Psoas muscle (tissue), 8 donors: ENCODE measurements around the gene RNF149. TPM values are rescaled to one million over a fixed set of nuclear protein-coding genes. Genes with fewer than 3 reads are reported as not detected.
"Not testable (repeated sequence)": the region's sequence is repeated elsewhere in the genome, so short reads cannot be mapped to it uniquely, and the experiment has no call there.

Experiments used
- ATAC-seq, 4 donors: fragments of 200-7000 bp; cut with Tn5 transposase; one replicate each; pipeline ENCODE4 v1.9.1; 2020; ENCODE audit warnings: moderate library complexity in 3 of 4, mild to moderate bottlenecking in 2 of 4
- DNase-seq, 2 donors: peaks; one replicate each; pipeline ENCODE4 v3.0.0-alpha.2; 2020
- H3K27ac ChIP-seq: fragments of 200-600 bp; one replicate; pipeline ENCODE4 v1.8.0; 2022
- H3K27me3 ChIP-seq, 3 donors: fragments of 200-600 bp in 1 of 3; one replicate each; pipeline versions ENCODE4 v1.6.1 to v1.8.0; 2013 to 2022; ENCODE audit warnings: low read length in 2 of 3, mild to moderate bottlenecking in 2 of 3, moderate library complexity in 1 of 3; ENCODE audit not compliant: insufficient read depth in 3 of 3
- H3K36me3 ChIP-seq, 2 donors: fragments of 200-600 bp in 1 of 2; one replicate each; pipeline versions ENCODE4 v1.6.1 to v1.8.0; 2013 to 2022; ENCODE audit warnings: low read depth in 1 of 2, mild to moderate bottlenecking in 1 of 2, moderate library complexity in 1 of 2; ENCODE audit not compliant: insufficient read depth in 1 of 2
- H3K4me1 ChIP-seq: fragments of 200-600 bp; one replicate; pipeline ENCODE4 v1.8.0; 2022
- H3K4me3 ChIP-seq: fragments of 200-600 bp; one replicate; pipeline ENCODE4 v1.8.0; 2022; ENCODE audit warnings: mild to moderate bottlenecking
- H3K9me3 ChIP-seq: fragments of 200-600 bp; one replicate; pipeline ENCODE4 v1.8.0; 2022
- WGBS, 3 donors: extraction: QIAGEN DNeasy Blood & Tissue Kit; methylation state at CpG; one replicate each; pipeline versions ENCODE4 v1.1.6 to v1.1.7; 2013; 5-methylcytosine and 5-hydroxymethylcytosine counted together
- intact Hi-C, 2 donors: fragments of 100-400 bp; cut with DNase I; formaldehyde crosslinking; loops; one replicate each; pipeline versions ENCODE4 v1.11.0 to v1.14.2; 2022
- polyA plus RNA-seq, 3 donors: library from polyadenylated mRNA; stranded (reverse); fragments of 200-250 nt; gene quantifications; one replicate each; pipeline ENCODE4 v1.2.3, GENCODE V29; 2013
- total RNA-seq, 4 donors: library from RNA; stranded (reverse); fragmentation: NEBNext Ultra II Directional in 2 of 4; extraction: Animal tissue kit (Norgen Biotek cat#: 25700) in 2 of 4; gene quantifications; one replicate each; pipeline versions ENCODE4 v1.2.1 to v1.2.4, GENCODE V29; 2021 to 2023
- TF ChIP-seq, protein P1 (sequence below): fragments of 200-600 bp; IDR thresholded peaks from one replicate; pipeline ENCODE4 v1.8.0; 2022; ENCODE audit warnings: antibody characterized with exemption
- donor health status: healthy with polysubstance abuse.
- donor health status: DM: no; HTN: no; CAD: no; lungs with moderate emphysema.
- donor health status: Bipolar disorder and iron deficiency.
- donor health status: healthy.
- donor health status: DM: yes; HTN: yes; CAD: no.
- donor health status: DM: no; HTN: no; CAD: no.
- donor health status: DM: no; HTN: no; CAD: no.
- donor health status: DM: yes; HTN: yes; CAD: no.

RNF149 gene
- total and polyA plus RNA-seq, 7 donors = 10.7 to 23.7 (median 19.2) TPM

DNA sequence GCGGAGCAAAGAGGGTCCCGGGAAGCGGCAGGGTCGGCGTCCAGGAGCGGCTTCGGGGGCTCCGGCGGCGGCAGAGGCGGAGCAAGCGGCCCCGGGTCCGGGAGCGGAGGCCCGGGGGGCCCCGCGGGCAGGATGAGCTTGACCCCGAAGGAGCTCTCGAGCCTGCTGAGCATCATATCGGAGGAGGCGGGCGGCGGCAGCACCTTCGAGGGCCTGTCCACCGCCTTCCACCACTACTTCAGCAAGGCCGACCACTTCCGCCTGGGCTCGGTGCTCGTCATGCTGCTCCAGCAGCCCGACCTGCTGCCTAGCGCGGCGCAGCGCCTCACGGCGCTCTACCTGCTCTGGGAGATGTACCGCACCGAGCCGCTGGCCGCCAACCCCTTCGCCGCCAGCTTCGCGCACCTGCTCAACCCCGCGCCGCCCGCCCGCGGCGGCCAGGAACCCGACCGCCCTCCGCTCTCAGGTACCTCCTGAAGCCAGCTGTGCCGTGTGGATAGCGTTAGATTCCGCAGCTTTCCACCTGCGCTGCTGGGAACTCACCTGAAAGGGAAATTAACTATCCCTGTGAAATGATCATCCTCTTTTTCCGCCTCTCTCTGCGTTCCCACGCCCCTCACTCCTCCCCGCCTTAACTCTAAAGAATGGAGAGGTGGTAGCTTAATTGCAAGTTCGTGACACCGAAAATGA, 55.3 kb downstream of the RNF149 start:
- Histone ChIP-seq H3K4me1 (peaks cover 24% of the 10 kb centered on the region), H3K36me3 (peaks cover 0 to 16% of the 10 kb centered on the region in 2 donors), H3K27ac (peak overlapping the region; percentile 99), H3K9me3 (no peaks in the 10 kb centered on the region), H3K4me3 (peak overlapping the region; percentile 100), H3K27me3 (no peaks in the 10 kb centered on the region)
- WGBS, 3 donors = 1% methylated on average over 49 to 65 of the region's 65 CpGs
- DNase-seq = peak; percentile 63 to 83
- intact Hi-C loops = loop anchor here (2.0 to 5.0 kb wide), 2 partner anchors 54 kb away; partner anchors contain the start of gene RNF149 (in 1 of the 2)
- TF ChIP-seq, protein P1, sequence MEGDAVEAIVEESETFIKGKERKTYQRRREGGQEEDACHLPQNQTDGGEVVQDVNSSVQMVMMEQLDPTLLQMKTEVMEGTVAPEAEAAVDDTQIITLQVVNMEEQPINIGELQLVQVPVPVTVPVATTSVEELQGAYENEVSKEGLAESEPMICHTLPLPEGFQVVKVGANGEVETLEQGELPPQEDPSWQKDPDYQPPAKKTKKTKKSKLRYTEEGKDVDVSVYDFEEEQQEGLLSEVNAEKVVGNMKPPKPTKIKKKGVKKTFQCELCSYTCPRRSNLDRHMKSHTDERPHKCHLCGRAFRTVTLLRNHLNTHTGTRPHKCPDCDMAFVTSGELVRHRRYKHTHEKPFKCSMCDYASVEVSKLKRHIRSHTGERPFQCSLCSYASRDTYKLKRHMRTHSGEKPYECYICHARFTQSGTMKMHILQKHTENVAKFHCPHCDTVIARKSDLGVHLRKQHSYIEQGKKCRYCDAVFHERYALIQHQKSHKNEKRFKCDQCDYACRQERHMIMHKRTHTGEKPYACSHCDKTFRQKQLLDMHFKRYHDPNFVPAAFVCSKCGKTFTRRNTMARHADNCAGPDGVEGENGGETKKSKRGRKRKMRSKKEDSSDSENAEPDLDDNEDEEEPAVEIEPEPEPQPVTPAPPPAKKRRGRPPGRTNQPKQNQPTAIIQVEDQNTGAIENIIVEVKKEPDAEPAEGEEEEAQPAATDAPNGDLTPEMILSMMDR = no peak
- ATAC-seq = peak; percentile 68 to 78 (median 72)

DNA sequence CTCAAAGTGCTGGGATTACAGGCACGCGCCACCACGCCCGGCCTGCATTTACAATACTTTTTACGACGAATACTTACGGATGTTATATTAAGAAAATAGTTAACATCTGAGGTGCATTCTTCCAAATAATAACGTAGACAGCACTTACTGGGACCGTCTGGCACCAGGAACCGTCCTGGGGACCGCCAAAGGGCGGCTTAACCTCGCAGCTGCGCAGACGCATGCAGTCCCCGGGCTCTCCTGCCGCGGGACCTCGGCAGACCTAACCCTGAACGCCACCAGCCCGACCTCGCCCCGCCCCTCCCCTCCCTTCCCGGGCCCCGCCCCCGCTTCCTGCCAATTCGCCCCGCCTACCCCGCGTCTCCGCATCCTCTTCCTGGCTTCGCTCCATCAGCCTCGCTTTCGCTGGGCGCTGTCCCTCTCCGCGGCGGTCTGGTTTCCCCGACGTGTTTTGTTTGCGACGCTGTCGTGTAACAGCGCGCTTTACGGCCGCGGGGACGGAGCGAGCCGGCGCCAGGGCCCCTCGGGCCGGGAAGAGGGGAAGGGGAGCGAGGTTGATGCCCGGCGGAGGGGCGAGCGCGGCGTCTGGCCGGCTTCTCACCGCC, 56.0 kb downstream of the RNF149 start, which contains the start of gene CNOT11:
Gene CNOT11 (plus strand): TSS at position 479 of the 605 bp plus-strand sequence. CDS start 79 bp downstream, at position 558.
- ATAC-seq (peak; percentile 94 to 95 (median 94)), DNase-seq (peak; percentile 100)
- TF ChIP-seq, protein P1 = no peak
- Histone ChIP-seq H3K27ac (peak within 1 kb of the TSS; percentile 99), H3K27me3 (no peaks in the 10 kb centered on the region), H3K36me3 (peaks cover 0 to 10% of the 10 kb centered on the region in 2 donors), H3K4me3 (peak within 1 kb of the TSS; percentile 100), H3K9me3 (no peaks in the 10 kb centered on the region), H3K4me1 (peaks cover 24% of the 10 kb centered on the region)
- WGBS, 3 donors = 1% methylated on average over 45 to 63 of the region's 63 CpGs
- intact Hi-C loops = loop anchor here (2.0 to 5.0 kb wide), 2 partner anchors 54 to 55 kb away; partner anchors contain the start of gene RNF149 (in 1 of the 2)

DNA sequence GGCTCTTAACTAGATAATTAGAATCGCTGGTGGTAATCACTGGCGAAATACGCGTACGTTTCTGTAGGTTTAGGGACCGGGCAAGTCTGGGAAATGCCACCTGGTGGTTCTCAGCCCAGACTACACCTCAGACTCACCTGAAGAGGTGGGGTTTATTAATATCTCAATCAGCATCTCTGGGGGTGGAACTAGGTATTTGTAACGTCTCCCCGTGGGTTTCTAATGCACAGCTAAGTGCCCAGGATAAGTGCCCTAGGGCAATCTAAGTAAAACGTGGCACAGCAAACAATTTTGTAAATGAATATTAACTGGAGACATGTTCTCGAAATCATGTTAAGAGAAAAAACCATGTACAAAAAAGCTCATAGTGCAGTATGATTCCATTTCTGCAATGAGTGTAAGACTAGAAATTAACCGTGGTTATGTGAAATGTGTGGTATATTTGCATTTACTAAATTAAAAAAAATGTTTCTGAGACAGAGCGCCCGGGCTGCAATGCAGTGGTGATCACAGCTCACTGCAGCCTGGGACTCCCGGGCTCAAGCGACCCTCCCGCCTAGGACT, 56.6 kb downstream of the RNF149 start:
- TF ChIP-seq, protein P1 = peak; percentile 2
- 43 to 46% (median 44%) methylated on average over 16 of the region's 16 CpGs for WGBS, 3 donors
- H3K9me3 ChIP-seq = no peaks in the 10 kb centered on the region
- peaks cover 24% of the 10 kb centered on the region for H3K4me1 ChIP-seq
- H3K36me3 ChIP-seq = peaks cover 0 to 7% of the 10 kb centered on the region in 2 donors
- peak overlapping the region; percentile 99 for H3K27ac ChIP-seq
- intact Hi-C loops = loop anchor here (2.0 to 5.0 kb wide), 2 partner anchors 55 kb away; partner anchors contain the start of gene RNF149 (in 1 of the 2)
- DNase-seq (no peak), ATAC-seq (peak; percentile 22 to 58 (median 38))
- no peaks in the 10 kb centered on the region for H3K27me3 ChIP-seq
- peak overlapping the region; percentile 100 for H3K4me3 ChIP-seq

DNA sequence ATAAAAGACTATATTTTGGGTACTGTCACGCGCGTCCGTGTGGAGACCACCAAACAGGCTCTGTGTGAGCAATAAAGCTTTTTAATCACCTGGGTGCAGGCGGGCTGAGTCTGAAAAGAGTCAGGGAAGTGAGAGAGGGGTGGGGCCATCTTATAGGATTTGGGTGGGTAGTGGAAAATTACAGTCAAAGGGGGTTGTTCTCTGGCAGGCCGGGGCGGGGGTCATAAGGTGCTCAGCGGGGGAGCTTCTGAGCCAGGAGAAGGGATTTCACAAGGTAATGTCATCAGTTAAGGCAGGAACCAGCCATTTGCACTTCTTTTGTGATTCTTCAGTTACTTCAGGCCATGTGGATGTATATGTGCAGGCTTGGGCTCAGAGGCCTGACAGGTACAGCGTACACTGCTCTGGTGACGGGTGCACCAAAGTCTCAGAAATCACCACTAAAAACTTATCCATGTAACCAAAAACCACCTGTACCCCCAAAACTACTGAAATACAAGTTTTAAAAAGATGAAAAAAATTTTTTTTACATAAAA, 57.2 kb downstream of the RNF149 start:
- not testable (repeated sequence) for H3K27me3 ChIP-seq, H3K27ac ChIP-seq, DNase-seq, H3K36me3 ChIP-seq, ATAC-seq, H3K9me3 ChIP-seq, H3K4me3 ChIP-seq
- 88 to 90% (median 90%) methylated on average over 10 of the region's 10 CpGs for WGBS, 3 donors
- intact Hi-C loops = loop anchor here in 1 of 2 donors (5.0 kb wide), 1 partner anchor 56 kb away; the partner anchor contains the start of gene RNF149
- H3K4me1 ChIP-seq = peaks cover 24% of the 10 kb centered on the region
